Osteoblast (primary cell): ENCODE measurements around the gene CXCL17. TPM values are rescaled to one million over a fixed set of nuclear protein-coding genes. Genes with fewer than 3 reads are reported as not detected.

Experiments used
- DNase-seq: peaks from one replicate; pipeline ENCODE4 v3.0.0; 2011; ENCODE audit warnings: low spot score, mixed read lengths; ENCODE audit not compliant: insufficient read length; ENCODE audit errors: missing footprints
- H2AFZ ChIP-seq: 2 replicates; pipeline ENCODE4 v1.6.0; 2011; ENCODE audit warnings: mild to moderate bottlenecking, low read length
- H3K27ac ChIP-seq: 2 replicates; pipeline ENCODE4 v1.5.1; 2011; ENCODE audit warnings: mild to moderate bottlenecking, low read depth, low read length, moderate library complexity
- H3K27me3 ChIP-seq: 2 replicates; pipeline ENCODE4 v1.6.0; 2012; ENCODE audit warnings: mild to moderate bottlenecking, control low read depth, inconsistent platforms, low read length, moderate library complexity; ENCODE audit not compliant: insufficient read depth
- H3K36me3 ChIP-seq: 2 replicates; pipeline ENCODE4 v1.5.1; 2011; ENCODE audit warnings: mild to moderate bottlenecking, low read length, control low read depth, moderate library complexity; ENCODE audit not compliant: insufficient read depth
- H3K4me1 ChIP-seq: 2 replicates; pipeline ENCODE4 v1.5.1; 2011; ENCODE audit warnings: mild to moderate bottlenecking, low read length, control low read depth, moderate library complexity; ENCODE audit not compliant: insufficient read depth
- H3K4me2 ChIP-seq: 2 replicates; pipeline ENCODE4 v1.6.0; 2011; ENCODE audit warnings: mild to moderate bottlenecking, low read length; ENCODE audit not compliant: insufficient read depth
- H3K4me3 ChIP-seq: fragments of 200-600 bp; sonication (generic); 3 replicates; pipeline ENCODE4 v1.5.1; 2012; ENCODE audit warnings: mild to moderate bottlenecking, low read length, inconsistent platforms; ENCODE audit not compliant: insufficient read depth
- H3K79me2 ChIP-seq: 2 replicates; pipeline ENCODE4 v1.6.0; 2012; ENCODE audit warnings: mild to moderate bottlenecking, low read length, control low read depth, inconsistent platforms; ENCODE audit not compliant: insufficient read depth
- H3K9me3 ChIP-seq: 2 replicates; pipeline ENCODE4 v1.5.1; 2011; ENCODE audit warnings: low read depth, low read length, control low read depth
- H4K20me1 ChIP-seq: 2 replicates; pipeline ENCODE4 v1.6.0; 2012; ENCODE audit warnings: mild to moderate bottlenecking, low read length, control low read depth; ENCODE audit not compliant: insufficient read depth
- total RNA-seq: library from RNA; depleted of rRNA; stranded (reverse); fragments of >200 nt; gene quantifications from 2 replicates; pipeline ENCODE4 v1.2.3, GENCODE V29; 2012
- TF ChIP-seq, protein P1 (sequence below): IDR thresholded peaks from 2 replicates; pipeline ENCODE4 v1.5.1; 2011; ENCODE audit warnings: mild to moderate bottlenecking, low read depth, low read length, moderate library complexity; ENCODE audit errors: extremely low read depth

The CXCL17 gene
- total RNA-seq, 1 donor = not detected

DNA sequence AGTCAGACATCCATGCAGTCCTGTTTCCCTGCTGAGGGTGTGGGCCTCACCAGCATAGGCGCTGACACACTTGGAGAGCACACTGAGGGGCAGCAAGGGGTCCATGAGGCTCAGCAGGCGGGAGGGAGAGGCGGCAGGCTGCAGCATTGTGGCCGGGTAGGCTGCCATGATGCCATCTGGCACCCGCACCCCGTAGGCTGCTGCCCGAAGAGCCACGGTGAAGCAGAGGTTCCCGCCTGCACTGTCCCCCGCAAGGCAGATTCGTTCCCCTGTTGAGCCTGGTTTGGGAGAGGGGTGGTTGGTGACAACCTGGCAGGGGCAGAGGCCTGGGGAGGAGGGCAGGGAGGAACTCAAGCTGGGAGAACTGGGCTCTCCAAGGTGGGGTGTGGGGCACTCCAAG, 36.6 kb downstream of the CXCL17 start:
- no peaks in the 10 kb centered on the region for H3K27me3 ChIP-seq
- no peak overlapping the region for H3K27ac ChIP-seq
- TF ChIP-seq, protein P1, sequence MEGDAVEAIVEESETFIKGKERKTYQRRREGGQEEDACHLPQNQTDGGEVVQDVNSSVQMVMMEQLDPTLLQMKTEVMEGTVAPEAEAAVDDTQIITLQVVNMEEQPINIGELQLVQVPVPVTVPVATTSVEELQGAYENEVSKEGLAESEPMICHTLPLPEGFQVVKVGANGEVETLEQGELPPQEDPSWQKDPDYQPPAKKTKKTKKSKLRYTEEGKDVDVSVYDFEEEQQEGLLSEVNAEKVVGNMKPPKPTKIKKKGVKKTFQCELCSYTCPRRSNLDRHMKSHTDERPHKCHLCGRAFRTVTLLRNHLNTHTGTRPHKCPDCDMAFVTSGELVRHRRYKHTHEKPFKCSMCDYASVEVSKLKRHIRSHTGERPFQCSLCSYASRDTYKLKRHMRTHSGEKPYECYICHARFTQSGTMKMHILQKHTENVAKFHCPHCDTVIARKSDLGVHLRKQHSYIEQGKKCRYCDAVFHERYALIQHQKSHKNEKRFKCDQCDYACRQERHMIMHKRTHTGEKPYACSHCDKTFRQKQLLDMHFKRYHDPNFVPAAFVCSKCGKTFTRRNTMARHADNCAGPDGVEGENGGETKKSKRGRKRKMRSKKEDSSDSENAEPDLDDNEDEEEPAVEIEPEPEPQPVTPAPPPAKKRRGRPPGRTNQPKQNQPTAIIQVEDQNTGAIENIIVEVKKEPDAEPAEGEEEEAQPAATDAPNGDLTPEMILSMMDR = no peak
- H4K20me1 ChIP-seq = peaks cover 4% of the 10 kb centered on the region
- no peak overlapping the region for H2AFZ ChIP-seq
- H3K4me1 ChIP-seq = no peaks in the 10 kb centered on the region
- DNase-seq = peak; percentile 73
- H3K36me3 ChIP-seq = no peaks in the 10 kb centered on the region
- H3K4me3 ChIP-seq = no peak overlapping the region
- no peaks in the 10 kb centered on the region for H3K9me3 ChIP-seq
- H3K79me2 ChIP-seq = no peaks in the 10 kb centered on the region
- no peak overlapping the region for H3K4me2 ChIP-seq

DNA sequence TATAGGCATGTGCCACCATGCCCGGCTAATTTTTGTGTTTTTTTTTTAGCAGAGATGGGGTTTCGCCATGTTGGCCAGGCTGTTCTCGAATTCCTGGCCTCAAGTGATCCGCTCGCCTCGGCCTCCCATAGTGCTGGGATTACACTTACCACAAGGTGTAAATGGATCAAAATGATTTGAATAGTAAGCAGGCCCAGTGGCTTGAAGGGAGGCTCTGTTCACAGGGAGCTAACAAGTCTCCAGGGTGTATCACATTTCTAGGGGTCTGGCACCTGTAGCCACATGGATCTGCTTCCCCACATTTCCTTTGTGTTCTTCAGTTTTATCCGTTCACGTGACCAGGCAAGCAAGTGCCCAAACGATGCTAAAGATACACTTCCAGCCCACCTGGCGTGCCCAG, 39.2 kb downstream of the CXCL17 start:
- Histone ChIP-seq H3K4me3 (no peak overlapping the region), H3K36me3 (no peaks in the 10 kb centered on the region), H3K79me2 (no peaks in the 10 kb centered on the region), H2AFZ (no peak overlapping the region), H3K4me1 (no peaks in the 10 kb centered on the region), H3K9me3 (no peaks in the 10 kb centered on the region), H3K27ac (no peak overlapping the region), H3K27me3 (no peaks in the 10 kb centered on the region), H4K20me1 (peaks cover 6% of the 10 kb centered on the region), H3K4me2 (no peak overlapping the region)
- peak; percentile 69 for DNase-seq
- TF ChIP-seq, protein P1 = no peak

DNA sequence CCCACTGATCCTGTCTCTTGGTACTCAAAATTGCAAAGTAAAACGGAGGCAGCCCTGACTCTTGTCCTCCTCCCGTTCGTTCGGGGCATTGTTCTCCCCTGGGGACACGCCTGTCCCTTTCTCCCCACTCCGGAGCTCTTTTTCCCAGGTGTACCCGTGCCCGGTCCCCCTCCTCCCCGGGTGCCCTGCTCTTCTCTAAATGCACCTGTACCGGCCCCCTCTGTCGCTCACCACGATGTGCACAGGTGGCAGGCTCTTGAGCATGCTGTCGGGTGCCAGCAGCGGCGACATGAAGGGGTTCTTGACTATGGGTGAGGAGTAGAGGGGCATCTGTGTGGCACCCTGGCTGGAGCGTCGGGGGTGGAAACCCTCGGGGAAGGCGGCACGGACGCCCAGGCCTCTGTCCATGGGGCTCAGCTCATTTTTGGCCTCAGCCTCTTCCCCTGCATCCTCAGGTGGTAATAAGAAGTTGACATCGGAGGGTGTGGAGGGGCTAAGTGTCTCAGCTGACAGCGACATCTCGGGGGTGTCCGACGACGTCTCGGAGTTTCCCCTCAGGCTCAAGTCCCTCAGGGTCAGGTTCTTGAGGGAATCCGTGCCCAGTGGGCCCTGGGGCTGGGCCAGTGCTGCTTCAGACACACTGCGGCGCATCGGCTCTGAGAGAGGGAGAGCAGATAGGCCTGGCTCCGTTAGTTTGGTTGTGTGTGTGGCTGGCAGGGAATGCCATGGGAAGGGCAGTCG, 40.2 kb downstream of the CXCL17 start:
- peak overlapping the region; percentile 75 for H3K4me3 ChIP-seq
- H3K27ac ChIP-seq = no peak overlapping the region
- H2AFZ ChIP-seq = no peak overlapping the region

More for the DNA sequence above, 40.2 kb downstream of the CXCL17 start:
- Histone ChIP-seq H3K36me3 (no peaks in the 10 kb centered on the region), H3K4me1 (peaks cover 5% of the 10 kb centered on the region), H3K4me2 (peak overlapping the region; percentile 92), H3K79me2 (peaks cover 5% of the 10 kb centered on the region), H3K9me3 (no peaks in the 10 kb centered on the region), H3K27me3 (no peaks in the 10 kb centered on the region), H4K20me1 (peaks cover 5% of the 10 kb centered on the region)
- peak; percentile 80 for DNase-seq
- TF ChIP-seq, protein P1 = no peak
